OCI-LY7 (cell line): ENCODE data around the gene WTIP. TPM values are rescaled to one million over a fixed set of nuclear protein-coding genes. Genes with fewer than 3 reads are reported as not detected.
A peak's percentile ranks its signal among the peaks of the same experiment; 100 is the strongest.

Source experiments
- BruUV-seq: library from RNA; stranded (reverse); fragments of 400-500 nt; replicated peaks from 2 replicates; lab custom pipeline; 2021; lab: Mats Ljungman, UMichigan
- CTCF ChIA-PET: fragments of 300-600 bp; sonication (Branson Sonifier 250); formaldehyde crosslinking; loops from one replicate; lab custom pipeline; 2022; ENCODE audit warnings: antibody characterized with exemption; ENCODE audit not compliant: unreplicated experiment; lab: Charles Lee
- POLR2A ChIA-PET: fragments of 300-600 bp; sonication (Branson Sonifier 250); formaldehyde crosslinking; loops from one replicate; lab custom pipeline; 2022; ENCODE audit warnings: antibody characterized with exemption; lab: Charles Lee
- DNase-seq: peaks from one replicate; pipeline ENCODE4 v3.0.0-alpha.2; 2015; ENCODE audit warnings: low spot score
- H2AFZ ChIP-seq: fragments of 200-600 bp; sonication (generic), shearing (Covaris generic); 2 replicates; pipeline ENCODE4 v1.6.1; 2014; ENCODE audit warnings: mild to moderate bottlenecking, antibody characterized with exemption, low read length, moderate library complexity
- H3K27ac ChIP-seq: fragments of 200-600 bp; sonication (generic); 2 replicates; pipeline ENCODE4 v1.5.1; 2014; ENCODE audit warnings: mixed run types, low read depth, mild to moderate bottlenecking, moderate library complexity, low read length, inconsistent platforms; ENCODE audit not compliant: poor library complexity, severe bottlenecking
- H3K36me3 ChIP-seq: fragments of 200-600 bp; sonication (generic); 2 replicates; pipeline ENCODE4 v1.6.1; 2014; ENCODE audit warnings: mild to moderate bottlenecking, antibody characterized with exemption, low read length, moderate library complexity, mixed read lengths; ENCODE audit not compliant: insufficient read depth
- H3K4me1 ChIP-seq: fragments of 200-600 bp; sonication (generic); 2 replicates; pipeline ENCODE4 v1.5.1; 2014; ENCODE audit warnings: mild to moderate bottlenecking, low read length; ENCODE audit not compliant: insufficient read depth, poor library complexity, severe bottlenecking
- H3K4me2 ChIP-seq: fragments of 200-600 bp; sonication (generic); 2 replicates; pipeline ENCODE4 v1.6.1; 2014; ENCODE audit warnings: mild to moderate bottlenecking, low read length
- H3K4me3 ChIP-seq: fragments of 200-600 bp; sonication (generic); 2 replicates; pipeline ENCODE4 v1.5.1; 2014; ENCODE audit warnings: mild to moderate bottlenecking, low read depth, low read length; ENCODE audit not compliant: poor library complexity, severe bottlenecking
- H3K79me2 ChIP-seq: fragments of 200-600 bp; sonication (generic); 2 replicates; pipeline ENCODE4 v1.6.1; 2016; ENCODE audit warnings: low read depth, mild to moderate bottlenecking, low read length, moderate library complexity, mixed read lengths; ENCODE audit not compliant: insufficient read depth
- H3K9me2 ChIP-seq: fragments of 200-600 bp; sonication (generic); 2 replicates; pipeline ENCODE4 v1.6.1; 2016; ENCODE audit warnings: mild to moderate bottlenecking, low read length, mixed read lengths; ENCODE audit not compliant: insufficient read depth
- H3K9me3 ChIP-seq: fragments of 200-600 bp; sonication (generic); 2 replicates; pipeline ENCODE4 v1.6.1; 2014; ENCODE audit warnings: mild to moderate bottlenecking, mixed run types, low read length, mixed read lengths
- H4K20me1 ChIP-seq: fragments of 200-600 bp; sonication (generic); 2 replicates; pipeline ENCODE4 v1.6.1; 2014; ENCODE audit warnings: mild to moderate bottlenecking, antibody characterized with exemption, low read length, moderate library complexity, mixed read lengths; ENCODE audit not compliant: insufficient read depth
- CTCF ChIP-seq: fragments of 200-600 bp; sonication (generic); conservative IDR thresholded peaks from 2 replicates; pipeline ENCODE4 v1.5.1; 2014; ENCODE audit warnings: mild to moderate bottlenecking, antibody characterized with exemption, low read length, moderate library complexity, mixed read lengths
- EZH2phosphoT487 ChIP-seq: fragments of 200-600 bp; sonication (generic); IDR thresholded peaks from 2 replicates; pipeline ENCODE4 v1.6.1; 2018; ENCODE audit warnings: low read depth, borderline replicate concordance, mild to moderate bottlenecking, mixed run types, antibody characterized with exemption, low read length, moderate library complexity, mixed read lengths
- intact Hi-C: fragments of 100-400 bp; cut with micrococcal nuclease; formaldehyde crosslinking; loops from one replicate; pipeline ENCODE4 v1.10.0; 2022; ENCODE audit not compliant: unreplicated experiment
- total RNA-seq, 2 experiments: library from RNA; depleted of rRNA in 1 of 2; stranded (reverse); fragments of >200 nt in 1 of 2; shearing (Covaris generic) in 1 of 2; gene quantifications; 2 replicates each; pipeline ENCODE4 v1.2.3, GENCODE V29; 2014 to 2022

The WTIP gene
- total RNA-seq, 2 experiments from 2014 or later: 1.4 to 1.5 TPM

GRCh38 chr19:34556488-34556887 is 74.9 kb downstream of the WTIP start:
- POLR2A ChIA-PET: no interaction called here
- H3K4me2 ChIP-seq: no peak overlapping the region
- H3K4me1 ChIP-seq: no peaks in the 10 kb centered on the region
- TF ChIP-seq EZH2phosphoT487 (no peak), CTCF (peak; percentile 75)
- H2AFZ ChIP-seq: no peak overlapping the region
- H3K36me3 ChIP-seq: no peaks in the 10 kb centered on the region
- no peaks in the 10 kb centered on the region for H3K79me2 ChIP-seq
- H3K4me3 ChIP-seq: no peak overlapping the region
- CTCF ChIA-PET: no interaction called here
- no peaks in the 10 kb centered on the region for H3K9me3 ChIP-seq
- no peak overlapping the region for H3K27ac ChIP-seq
- no peaks in the 10 kb centered on the region for H4K20me1 ChIP-seq
- intact Hi-C loops: loop anchor here (5.0 kb wide), 1 partner anchor 156 kb away; no protein-coding TSS in a partner anchor
- DNase-seq: peak; percentile 24
- no TSS peak for BruUV-seq
- H3K9me2 ChIP-seq: no peaks in the 10 kb centered on the region

- no peak overlapping the region for H3K4me3 ChIP-seq
- H3K9me3 ChIP-seq: no peaks in the 10 kb centered on the region
- H3K4me2 ChIP-seq: no peak overlapping the region
- H3K27ac ChIP-seq: no peak overlapping the region
- intact Hi-C loops: loop anchor here (5.0 kb wide), 1 partner anchor 153 kb away; no protein-coding TSS in a partner anchor
- H3K36me3 ChIP-seq: no peaks in the 10 kb centered on the region
- DNase-seq: no peak
- H3K9me2 ChIP-seq: no peaks in the 10 kb centered on the region
- TF ChIP-seq EZH2phosphoT487: no peak
- TF ChIP-seq CTCF: no peak
- H3K79me2 ChIP-seq: no peaks in the 10 kb centered on the region
- no peak overlapping the region for H2AFZ ChIP-seq
- no peaks in the 10 kb centered on the region for H3K4me1 ChIP-seq
- BruUV-seq: no TSS peak
- POLR2A ChIA-PET: no interaction called here
- no peaks in the 10 kb centered on the region for H4K20me1 ChIP-seq
- CTCF ChIA-PET: no interaction called here
Observed at GRCh38 chr19:34559045-34559444, 77.5 kb downstream of the WTIP start.

GRCh38 chr19:34560229-34560628 is 78.7 kb downstream of the WTIP start:
- BruUV-seq: no TSS peak
- POLR2A ChIA-PET: no interaction called here
- H3K4me2 ChIP-seq: no peak overlapping the region
- H3K27ac ChIP-seq: no peak overlapping the region
- no peaks in the 10 kb centered on the region for H3K9me2 ChIP-seq
- CTCF ChIA-PET: no interaction called here
- H2AFZ ChIP-seq: no peak overlapping the region
- no peak for DNase-seq
- H3K4me3 ChIP-seq: no peak overlapping the region
- no peak for TF ChIP-seq CTCF
- TF ChIP-seq EZH2phosphoT487: no peak
- no peaks in the 10 kb centered on the region for H3K36me3 ChIP-seq
- no peaks in the 10 kb centered on the region for H3K9me3 ChIP-seq
- H3K4me1 ChIP-seq: no peaks in the 10 kb centered on the region
- intact Hi-C loops: no loop called here
- no peaks in the 10 kb centered on the region for H3K79me2 ChIP-seq
- H4K20me1 ChIP-seq: no peaks in the 10 kb centered on the region

Other genes with a start within 250 kb of the WTIP start
- 11.1 and 15.4 TPM in 2 replicates for gene GARRE1, start 227.2 kb upstream of the WTIP start, total RNA-seq (2014; rRNA removed; shearing (Covaris generic))
- gene GARRE1, start 227.2 kb upstream of the WTIP start, total RNA-seq (2022): 18.8 and 19.8 TPM in 2 replicates
- gene GPI, start 116.6 kb upstream of the WTIP start, total RNA-seq (2014; rRNA removed; shearing (Covaris generic)): 104 and 111 TPM in 2 replicates
- gene GPI, start 116.6 kb upstream of the WTIP start, total RNA-seq (2022): 207 and 218 TPM in 2 replicates
- gene PDCD2L, start 77.4 kb upstream of the WTIP start, total RNA-seq (2014; rRNA removed; shearing (Covaris generic)): 22.4 and 30.0 TPM in 2 replicates
- gene PDCD2L, start 77.4 kb upstream of the WTIP start, total RNA-seq (2022): 22.6 and 27.5 TPM in 2 replicates
- 308 and 460 TPM in 2 replicates for gene UBA2, start 53.4 kb upstream of the WTIP start, total RNA-seq (2014; rRNA removed; shearing (Covaris generic))
- 209 and 233 TPM in 2 replicates for gene UBA2, start 53.4 kb upstream of the WTIP start, total RNA-seq (2022)
- gene SCGB2B2, start 195.4 kb downstream of the WTIP start, total RNA-seq (2014; rRNA removed; shearing (Covaris generic)): 0.54 TPM in 1 of 2 replicates, not detected in the other
- gene SCGB2B2, start 195.4 kb downstream of the WTIP start, total RNA-seq (2022): 1.7 and 2.2 TPM in 2 replicates
- gene ZNF302, start 195.9 kb downstream of the WTIP start, total RNA-seq (2014; rRNA removed; shearing (Covaris generic)): 23.9 and 24.6 TPM in 2 replicates
- 26.9 and 30.3 TPM in 2 replicates for gene ZNF302, start 195.9 kb downstream of the WTIP start, total RNA-seq (2022)